ENCODE measurements around the gene HSP90AB1. TPM values are rescaled to one million over a fixed set of nuclear protein-coding genes. Genes with fewer than 3 reads are reported as not detected.

HSP90AB1 gene
- total and polyA plus RNA-seq, 9 of the 15 experiments (the other 6 are each of a cell fraction or from before 2014, with no cell fraction given): 1,780 to 3,358 (median 2,262) TPM

DNA sequence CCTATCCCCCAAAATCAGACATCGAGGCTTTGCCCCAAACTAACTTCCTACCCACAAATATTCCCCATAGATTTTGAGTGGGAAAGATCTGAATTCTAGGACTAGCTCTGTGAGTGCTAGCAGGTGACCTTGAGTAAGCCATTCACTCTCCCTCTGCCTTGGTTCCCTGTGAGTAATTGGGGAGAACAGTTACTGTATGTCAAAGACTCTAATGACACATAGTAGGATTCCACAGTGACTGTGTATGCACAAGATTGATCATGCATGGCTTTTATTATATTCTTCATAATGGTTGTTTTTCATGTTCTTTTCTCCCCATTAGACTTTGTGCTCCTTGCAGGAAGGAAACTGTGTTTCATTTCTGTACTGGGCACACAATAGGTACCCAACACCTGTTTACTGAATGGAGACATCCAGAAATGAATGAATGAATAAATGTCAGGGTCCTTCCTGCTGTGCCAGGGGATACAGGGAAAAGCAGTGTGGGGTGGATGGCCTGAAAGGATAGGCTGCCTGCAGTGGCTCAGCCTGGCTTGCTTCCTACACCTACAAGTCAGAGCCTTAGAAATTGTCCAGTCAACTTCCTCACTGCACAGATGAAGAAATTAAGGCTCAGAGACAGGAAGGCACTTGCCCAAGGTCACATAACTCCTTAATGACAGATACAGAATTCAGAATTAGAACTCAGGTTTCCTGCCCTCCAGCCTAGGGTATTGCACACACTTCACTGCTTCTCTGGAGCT lies 22.4 kb downstream of the HSP90AB1 start:
- H3K27me3 ChIP-seq (ENCODE audit: control insufficient read depth in 2 of 2, insufficient read depth in 2 of 2, low read length in 2 of 2): peaks cover 43 to 50% of the 10 kb centered on the region in 2 experiments
- H4K20me1 ChIP-seq (replicated peaks; ENCODE audit: control insufficient read depth, insufficient read depth, low read length): peaks cover 6% of the 10 kb centered on the region; the same call in 1 of the 2 replicates
- intact Hi-C loops (cut with micrococcal nuclease): loop anchor here (2.0 to 5.0 kb wide), 2 partner anchors 172 to 187 kb away; no protein-coding TSS in a partner anchor
- H3K4me1 ChIP-seq (replicated peaks in 1 of 2; ENCODE audit: control insufficient read depth in 2 of 2, insufficient read depth in 2 of 2, low read length in 2 of 2): peaks cover 4 to 25% of the 10 kb centered on the region in 2 experiments; a peak in 4 of 5 replicates
- H3K79me2 ChIP-seq (ENCODE audit: control insufficient read depth, insufficient read depth, low read length): peaks cover 8% of the 10 kb centered on the region
- CTCF ChIA-PET (ENCODE audit: low intra/inter-chr PET ratio): interaction anchor here (1.2 to 4.6 kb wide), 2 partner anchors 36 to 69 kb away, joined by 7 to 61 read pairs; no protein-coding TSS in a partner anchor
- in situ Hi-C loops (cut with MboI): loop anchor here (5.0 kb wide), 1 partner anchor 73 kb away; the partner anchor contains the start of gene SPATS1
- no peak overlapping the region for H3K27ac ChIP-seq (ENCODE audit: extremely low read depth, low read depth, low read length)
- TF ChIP-seq, protein P1, sequence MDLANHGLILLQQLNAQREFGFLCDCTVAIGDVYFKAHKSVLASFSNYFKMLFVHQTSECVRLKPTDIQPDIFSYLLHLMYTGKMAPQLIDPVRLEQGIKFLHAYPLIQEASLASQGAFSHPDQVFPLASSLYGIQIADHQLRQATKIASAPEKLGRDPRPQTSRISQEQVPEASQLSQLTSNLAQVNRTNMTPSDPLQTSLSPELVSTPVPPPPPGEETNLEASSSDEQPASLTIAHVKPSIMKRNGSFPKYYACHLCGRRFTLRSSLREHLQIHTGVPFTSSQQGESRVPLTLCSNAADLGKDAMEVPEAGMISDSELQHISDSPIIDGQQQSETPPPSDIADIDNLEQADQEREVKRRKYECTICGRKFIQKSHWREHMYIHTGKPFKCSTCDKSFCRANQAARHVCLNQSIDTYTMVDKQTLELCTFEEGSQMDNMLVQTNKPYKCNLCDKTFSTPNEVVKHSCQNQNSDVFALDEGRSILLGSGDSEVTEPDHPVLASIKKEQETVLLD (IDR thresholded peaks at IDR 0.05): no peak
- TF ChIP-seq ZKSCAN1 (IDR thresholded peaks at IDR 0.05; ENCODE audit: low read depth, low read length): 0 out of 2 replicates have a peak, but pooled peaks have one; percentile 57
- H3K4me2 ChIP-seq (ENCODE audit: insufficient read depth, low read length): no peak overlapping the region
- DNase-seq (ENCODE audit: extremely low read depth in 1 of 4, low spot score in 3 of 4) (no peak), FAIRE-seq (no peak), ATAC-seq (no peak)
- POLR2A ChIA-PET: interaction anchor here (0.6 to 8.2 kb wide), 11 partner anchors 9 to 389 kb away, joined by 3 to 69 read pairs (median 3); partner anchors contain the start of gene HSP90AB1
- 0% methylated on average over 1 of the region's 1 CpG for WGBS (ENCODE audit: insufficient coverage, low coverage, missing lambda C conversion rate)
- H3K36me3 ChIP-seq (ENCODE audit: control insufficient read depth, insufficient read depth, low read length): no peaks in the 10 kb centered on the region
- no peak overlapping the region for H2AFZ ChIP-seq (ENCODE audit: low read depth, low read length)
- no TSS peak for BruUV-seq (replicated peaks)
- H3K9ac ChIP-seq (ENCODE audit: insufficient read depth in 1 of 2, low read depth in 2 of 2, low read length in 2 of 2): no peak overlapping the region
- no peaks in the 10 kb centered on the region for H3K9me3 ChIP-seq (replicated peaks; ENCODE audit: control insufficient read depth, insufficient read depth, low read depth, low read length)
- no peaks in the 10 kb centered on the region for H3K9me1 ChIP-seq (ENCODE audit: control insufficient read depth, insufficient read depth, low read length)
- H3K4me3 ChIP-seq: no peak overlapping the region

All from K562 (cell line).